Fibroblast of villous mesenchyme (primary cell): ENCODE data around the gene FOXN3. TPM values are rescaled to one million over a fixed set of nuclear protein-coding genes. Genes with fewer than 3 reads are reported as not detected.
A peak's percentile ranks its signal among the peaks of the same experiment; 100 is the strongest.
"Not testable (repeated sequence)": the region's sequence is repeated elsewhere in the genome, so short reads cannot be mapped to it uniquely, and the experiment has no call there.

ENCODE experiments used
- DNase-seq: peaks from one replicate; pipeline ENCODE4 v3.0.0-alpha.2; 2010; ENCODE audit warnings: low read depth
- H3K4me3 ChIP-seq: 2 replicates; pipeline ENCODE4 v1.5.1; 2011; ENCODE audit warnings: low read depth, mild to moderate bottlenecking, low read length
- total RNA-seq: library from RNA; depleted of rRNA; stranded (reverse); fragments of >200 nt; gene quantifications from 2 replicates; pipeline ENCODE4 v1.2.3, GENCODE V29; 2012
- TF ChIP-seq, protein P1 (sequence below): IDR thresholded peaks from 2 replicates; pipeline ENCODE4 v1.5.1; 2012; ENCODE audit warnings: low read depth, mild to moderate bottlenecking, low read length; ENCODE audit not compliant: insufficient read depth

Gene FOXN3
- total RNA-seq, 1 donor: 33.2 TPM

GRCh38 chr14:89303456-89304435 lies 113.3 kb downstream of the FOXN3 start:
- peak; percentile 97 for DNase-seq
- TF ChIP-seq, protein P1, sequence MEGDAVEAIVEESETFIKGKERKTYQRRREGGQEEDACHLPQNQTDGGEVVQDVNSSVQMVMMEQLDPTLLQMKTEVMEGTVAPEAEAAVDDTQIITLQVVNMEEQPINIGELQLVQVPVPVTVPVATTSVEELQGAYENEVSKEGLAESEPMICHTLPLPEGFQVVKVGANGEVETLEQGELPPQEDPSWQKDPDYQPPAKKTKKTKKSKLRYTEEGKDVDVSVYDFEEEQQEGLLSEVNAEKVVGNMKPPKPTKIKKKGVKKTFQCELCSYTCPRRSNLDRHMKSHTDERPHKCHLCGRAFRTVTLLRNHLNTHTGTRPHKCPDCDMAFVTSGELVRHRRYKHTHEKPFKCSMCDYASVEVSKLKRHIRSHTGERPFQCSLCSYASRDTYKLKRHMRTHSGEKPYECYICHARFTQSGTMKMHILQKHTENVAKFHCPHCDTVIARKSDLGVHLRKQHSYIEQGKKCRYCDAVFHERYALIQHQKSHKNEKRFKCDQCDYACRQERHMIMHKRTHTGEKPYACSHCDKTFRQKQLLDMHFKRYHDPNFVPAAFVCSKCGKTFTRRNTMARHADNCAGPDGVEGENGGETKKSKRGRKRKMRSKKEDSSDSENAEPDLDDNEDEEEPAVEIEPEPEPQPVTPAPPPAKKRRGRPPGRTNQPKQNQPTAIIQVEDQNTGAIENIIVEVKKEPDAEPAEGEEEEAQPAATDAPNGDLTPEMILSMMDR: no peak
- peak overlapping the region; percentile 46 for H3K4me3 ChIP-seq

DNA sequence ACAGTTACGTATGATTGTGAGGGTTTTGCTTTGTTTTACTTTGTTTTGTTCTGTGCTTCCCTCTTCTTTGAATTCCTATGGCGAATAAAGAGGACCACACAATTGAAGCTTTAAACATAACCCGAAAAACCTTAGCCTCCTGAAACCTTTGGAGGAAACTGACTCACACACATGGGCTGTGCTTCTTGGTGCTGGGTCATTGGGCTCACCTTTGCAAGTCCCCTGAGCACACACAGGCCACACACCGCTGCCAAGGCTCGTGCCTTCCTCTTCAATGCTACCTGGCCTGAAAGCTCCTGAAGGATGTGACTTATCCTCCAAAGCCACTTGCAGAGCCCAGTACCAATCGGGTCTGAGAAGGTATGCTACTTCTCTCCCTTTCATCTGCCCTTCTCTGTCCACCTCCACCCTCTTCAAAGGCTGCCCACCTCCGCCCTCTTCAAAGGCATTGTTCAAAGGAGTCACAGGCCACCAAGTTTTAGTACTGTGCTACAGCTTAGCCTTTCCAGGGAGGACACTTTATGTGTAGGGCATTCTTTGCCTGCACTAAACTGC lies 114.6 kb downstream of the FOXN3 start:
- TF ChIP-seq, protein P1: no peak

GRCh38 chr14:89299587-89299986 lies 117.4 kb downstream of the FOXN3 start:
- no peak for DNase-seq
- H3K4me3 ChIP-seq: no peak overlapping the region
- TF ChIP-seq, protein P1: no peak

More for the DNA sequence above, 114.6 kb downstream of the FOXN3 start:
- DNase-seq: no peak
- H3K4me3 ChIP-seq: no peak overlapping the region

GRCh38 chr14:89298056-89298834 lies 118.8 kb downstream of the FOXN3 start:
- TF ChIP-seq, protein P1: no peak
- no peak overlapping the region for H3K4me3 ChIP-seq
- DNase-seq: no peak

DNA sequence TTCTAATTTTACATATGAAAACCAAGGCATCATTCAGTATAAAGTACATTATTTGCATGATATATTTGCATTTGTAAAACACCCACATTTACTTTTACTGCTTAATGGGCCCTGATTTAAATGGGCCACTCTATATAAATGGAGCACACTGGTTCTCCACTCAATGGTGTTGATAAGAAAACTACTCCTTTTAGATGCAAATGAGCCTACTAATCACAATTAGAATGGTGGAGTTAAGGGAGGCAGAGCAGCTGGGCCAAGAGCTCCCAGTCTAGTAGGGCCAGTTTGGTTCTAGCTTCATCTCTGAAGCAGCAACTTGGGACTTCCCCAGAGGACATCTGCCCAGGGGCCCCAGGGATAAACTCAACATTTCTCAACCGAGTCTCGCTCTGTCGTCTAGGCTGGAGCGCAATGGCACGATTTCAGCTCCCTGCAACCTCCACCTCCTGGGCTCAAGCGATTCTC lies 120.7 kb downstream of the FOXN3 start:
- H3K4me3 ChIP-seq: no peak overlapping the region
- TF ChIP-seq, protein P1: no peak
- no peak for DNase-seq

DNA sequence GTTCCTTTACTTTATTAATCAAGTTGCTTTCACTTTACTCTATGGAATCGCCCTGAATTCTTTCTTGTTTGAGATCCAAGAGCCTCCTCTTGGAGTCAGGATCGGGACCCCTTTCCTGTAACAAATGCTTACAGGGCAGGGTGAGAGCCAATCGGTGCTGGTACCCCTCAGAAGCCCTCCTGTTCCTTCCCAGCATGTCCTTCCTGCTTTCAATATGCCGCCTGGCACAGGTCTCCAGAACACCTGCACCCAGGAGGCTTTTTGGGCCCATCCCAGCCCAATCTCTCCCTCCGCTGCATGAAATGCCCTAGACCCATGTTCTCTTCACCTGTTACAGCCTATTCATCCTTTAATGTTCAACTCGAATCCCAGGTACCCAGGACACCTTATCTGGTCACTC lies 122.2 kb downstream of the FOXN3 start:
- H3K4me3 ChIP-seq: no peak overlapping the region
- no peak for DNase-seq
- TF ChIP-seq, protein P1: no peak

DNA sequence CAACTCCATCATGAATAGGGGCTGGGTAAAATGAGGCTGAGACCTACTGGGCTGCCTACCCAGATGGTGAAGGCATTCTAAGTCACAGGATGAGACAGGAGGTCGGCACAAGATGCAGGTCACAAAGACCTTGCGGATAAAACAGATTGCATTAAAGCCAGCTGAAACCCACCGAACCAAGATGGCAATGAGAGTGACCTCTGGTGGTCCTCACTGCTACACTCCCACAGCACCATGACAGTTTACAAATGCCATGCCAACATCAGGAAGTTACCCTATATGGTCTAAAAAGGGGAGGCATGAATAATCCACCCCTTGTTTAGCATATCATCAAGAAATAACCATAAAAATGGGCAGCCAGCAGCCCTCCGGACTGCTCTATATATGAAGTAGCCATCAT lies 122.6 kb downstream of the FOXN3 start:
- not testable (repeated sequence) for H3K4me3 ChIP-seq, DNase-seq
